ENCODE measurements around the gene PADI4. TPM values are rescaled to one million over a fixed set of nuclear protein-coding genes. Genes with fewer than 3 reads are reported as not detected.

PADI4 gene
- total RNA-seq, 1 donor from 2014 or later = 3.8 TPM

DNA sequence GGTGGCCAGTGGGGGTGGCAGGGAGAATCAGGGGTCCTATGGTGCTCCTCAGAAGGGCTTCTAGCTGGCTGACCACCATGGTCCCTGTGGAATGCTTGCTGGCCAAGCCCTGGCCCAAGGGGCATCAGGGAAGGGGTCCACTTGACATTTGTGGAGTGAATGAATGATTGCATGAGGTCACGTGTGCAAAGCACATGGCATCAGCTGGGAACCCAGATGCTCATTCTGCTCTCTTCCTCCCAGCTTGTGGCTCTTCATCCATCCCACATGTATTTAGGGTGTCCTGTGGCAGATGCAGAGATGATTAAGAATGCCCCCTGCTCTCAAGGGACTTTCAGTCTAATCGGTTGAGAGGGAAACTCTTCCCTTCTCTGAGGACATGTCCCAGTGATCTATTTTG is 27.1 kb upstream of the PADI4 start:
- intact Hi-C loops (cut with DNase I) = no loop called here
- ATAC-seq (no peak), DNase-seq (ENCODE audit: low spot score) (no peak)

DNA sequence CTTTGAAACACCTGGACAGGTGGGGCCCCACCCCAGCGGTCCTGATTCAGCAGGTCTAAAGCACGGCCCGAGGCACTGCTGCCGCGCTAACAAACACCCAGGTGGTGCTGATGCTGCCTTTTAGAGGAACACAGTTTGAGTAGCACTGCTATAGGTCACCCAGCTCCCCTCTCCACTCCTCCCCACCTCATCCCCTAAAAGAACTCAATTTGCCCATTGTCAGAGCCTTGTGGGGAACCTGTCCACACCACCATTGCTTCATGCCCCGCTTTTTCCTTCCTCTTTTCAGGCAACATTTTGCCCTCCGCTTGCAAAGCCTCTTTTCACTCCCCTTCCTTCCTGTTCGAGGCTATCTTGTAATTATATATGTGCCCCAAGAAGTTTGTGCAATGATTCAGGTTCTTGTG is 26.2 kb upstream of the PADI4 start:
- ATAC-seq = no peak
- no peak for DNase-seq (ENCODE audit: low spot score)
- intact Hi-C loops (cut with DNase I) = no loop called here

DNA sequence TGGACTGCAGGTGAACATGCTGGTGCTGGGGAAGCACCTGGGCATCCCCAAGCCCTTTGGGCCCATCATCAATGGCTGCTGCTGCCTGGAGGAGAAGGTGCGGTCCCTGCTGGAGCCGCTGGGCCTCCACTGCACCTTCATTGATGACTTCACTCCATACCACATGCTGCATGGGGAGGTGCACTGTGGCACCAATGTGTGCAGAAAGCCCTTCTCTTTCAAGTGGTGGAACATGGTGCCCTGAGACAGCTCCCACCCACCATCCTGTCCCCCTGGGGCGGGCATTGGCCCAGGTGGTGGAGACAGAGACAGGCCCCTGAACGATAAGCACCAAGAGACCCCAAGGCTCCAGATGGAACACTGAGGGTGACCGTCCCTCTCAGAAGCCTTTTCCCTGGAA is 25.2 kb upstream of the PADI4 start:
- DNase-seq (ENCODE audit: low spot score) (no peak), ATAC-seq (no peak)
- intact Hi-C loops (cut with DNase I) = no loop called here

DNA sequence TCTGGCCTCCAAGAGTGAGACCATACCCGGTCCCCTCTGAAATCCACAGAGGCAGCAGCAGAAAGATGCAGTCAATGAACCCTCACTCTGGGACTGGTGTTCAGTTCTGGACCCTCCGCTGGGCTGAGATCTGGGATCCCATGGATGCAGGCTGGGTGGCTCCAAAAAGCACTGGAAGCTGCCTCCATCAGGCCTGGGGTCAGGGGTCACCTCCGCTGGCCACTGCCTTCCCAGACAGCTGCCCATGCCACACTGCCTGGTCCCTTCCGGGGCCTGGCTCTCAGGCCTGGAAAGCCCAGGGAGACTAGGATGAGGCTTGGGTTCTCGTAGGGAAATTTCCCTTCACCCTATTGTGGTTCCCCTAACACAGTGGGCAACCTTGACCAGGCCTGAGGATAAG is 21.4 kb upstream of the PADI4 start:
- DNase-seq (ENCODE audit: low spot score) = no peak
- intact Hi-C loops (cut with DNase I) = no loop called here
- ATAC-seq = no peak

DNA sequence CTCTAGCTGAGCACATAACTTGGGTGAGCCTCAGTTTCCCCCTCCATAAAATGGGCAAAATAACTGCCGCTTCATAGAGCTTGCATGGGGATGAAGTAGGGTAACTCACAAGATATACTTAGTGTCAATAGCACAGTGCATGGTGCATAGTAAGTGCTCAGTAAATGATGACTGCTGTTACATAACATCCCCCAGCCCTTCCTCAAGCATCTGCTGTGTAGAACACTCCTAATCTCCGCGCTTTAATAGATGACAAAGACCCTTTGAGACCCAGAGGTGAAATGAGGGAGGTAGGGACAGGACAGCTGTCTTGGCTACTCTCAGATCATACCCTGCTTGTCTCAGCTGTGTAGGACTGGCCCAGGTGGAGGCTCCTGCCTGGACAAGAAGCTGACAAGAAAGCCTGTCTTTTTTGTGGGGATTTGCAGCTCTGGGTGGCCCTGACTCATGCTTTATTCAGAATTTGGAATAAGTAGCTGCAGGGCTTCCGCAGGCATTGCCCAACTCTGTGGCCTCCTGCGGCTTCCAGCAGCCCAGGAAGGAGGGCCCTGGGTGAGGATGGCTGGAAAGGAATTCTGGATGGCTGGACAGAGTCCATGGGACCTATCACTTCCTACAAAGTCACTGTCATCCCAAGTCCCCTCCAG is 20.7 kb upstream of the PADI4 start:
- DNase-seq (ENCODE audit: low spot score) (no peak), ATAC-seq (no peak)
- intact Hi-C loops (cut with DNase I) = no loop called here

DNA sequence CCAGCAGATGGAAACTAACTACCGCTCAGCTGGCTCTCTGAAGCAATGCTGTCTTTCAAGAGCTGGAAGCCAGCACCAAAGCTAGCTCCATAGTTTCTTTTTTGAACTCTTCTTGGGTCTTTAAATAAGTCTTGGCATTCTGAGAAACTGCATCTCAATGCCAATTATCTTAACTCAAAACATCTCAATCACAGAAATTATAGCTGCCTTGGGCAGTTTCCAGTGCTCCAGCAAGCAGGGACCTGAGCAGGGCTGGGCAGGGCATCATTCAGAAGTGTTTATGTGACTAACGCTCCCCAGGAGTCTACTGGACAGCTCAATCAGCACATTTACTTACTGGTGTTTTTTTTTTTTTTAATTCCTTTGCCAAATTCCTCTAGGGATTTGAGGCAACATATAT is 18.3 kb upstream of the PADI4 start:
- DNase-seq (ENCODE audit: low spot score) (no peak), ATAC-seq (no peak)
- intact Hi-C loops (cut with DNase I) = no loop called here

DNA sequence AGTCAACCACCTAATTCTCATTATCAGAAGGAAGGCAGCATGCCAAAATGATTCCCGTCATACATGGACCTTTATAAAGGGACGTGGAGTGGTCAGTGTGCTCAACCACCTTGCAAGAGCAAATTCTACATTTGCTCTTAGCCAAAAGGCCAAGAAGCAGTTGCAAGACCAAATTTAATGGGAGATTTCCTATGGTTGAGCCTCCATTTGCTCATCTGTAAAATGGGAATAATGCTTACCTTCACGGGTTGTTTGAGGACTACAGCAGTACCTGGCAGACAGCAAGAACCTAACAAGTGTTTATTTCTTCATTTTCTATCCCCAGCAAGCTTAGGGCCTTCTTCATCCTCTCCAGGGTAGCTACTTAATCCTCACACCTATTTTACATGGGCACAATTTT is 17.4 kb upstream of the PADI4 start:
- intact Hi-C loops (cut with DNase I) = no loop called here
- no peak for ATAC-seq
- DNase-seq (ENCODE audit: low spot score) = no peak

DNA sequence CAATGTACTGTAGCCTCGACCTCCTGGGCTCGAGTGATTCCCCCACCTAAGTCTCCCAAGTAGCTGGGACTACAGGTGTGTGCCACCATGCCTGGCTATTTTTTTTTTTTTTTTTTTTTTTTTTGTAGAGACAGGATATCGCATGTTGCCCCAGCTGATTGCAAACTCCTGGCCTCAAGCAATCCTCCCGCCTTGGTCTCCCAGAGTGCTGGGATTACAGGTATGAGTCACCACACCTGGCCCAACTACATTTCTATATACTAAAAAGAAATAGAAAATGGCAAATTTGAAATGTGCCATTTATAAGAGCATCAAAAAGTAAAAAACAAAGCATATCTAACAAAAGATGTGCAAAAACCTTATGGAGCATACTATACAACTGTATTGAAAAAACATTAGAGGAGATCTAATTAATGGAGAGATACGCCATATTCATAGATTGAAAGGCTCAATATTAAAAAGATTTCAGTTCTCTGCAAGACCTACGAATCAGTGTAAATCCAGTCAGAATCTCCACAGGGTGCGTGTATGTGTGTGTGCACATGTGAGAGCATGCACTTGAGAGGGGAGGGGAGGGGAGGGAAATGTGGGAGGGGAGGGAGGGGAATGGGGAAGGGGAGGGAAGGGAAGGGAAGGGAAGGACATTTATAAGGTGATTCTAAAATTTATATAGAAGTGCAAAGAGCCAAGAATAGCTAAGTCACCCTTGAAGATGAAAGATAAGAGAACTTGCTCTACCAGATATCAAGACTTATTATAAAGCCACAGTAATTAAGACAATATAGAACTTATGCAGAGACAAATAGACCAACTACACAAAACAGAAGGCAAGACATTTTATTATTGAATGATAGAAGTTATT is 15.5 kb upstream of the PADI4 start:
- ATAC-seq (no peak), DNase-seq (ENCODE audit: low spot score) (no peak)
- intact Hi-C loops (cut with DNase I) = no loop called here

DNA sequence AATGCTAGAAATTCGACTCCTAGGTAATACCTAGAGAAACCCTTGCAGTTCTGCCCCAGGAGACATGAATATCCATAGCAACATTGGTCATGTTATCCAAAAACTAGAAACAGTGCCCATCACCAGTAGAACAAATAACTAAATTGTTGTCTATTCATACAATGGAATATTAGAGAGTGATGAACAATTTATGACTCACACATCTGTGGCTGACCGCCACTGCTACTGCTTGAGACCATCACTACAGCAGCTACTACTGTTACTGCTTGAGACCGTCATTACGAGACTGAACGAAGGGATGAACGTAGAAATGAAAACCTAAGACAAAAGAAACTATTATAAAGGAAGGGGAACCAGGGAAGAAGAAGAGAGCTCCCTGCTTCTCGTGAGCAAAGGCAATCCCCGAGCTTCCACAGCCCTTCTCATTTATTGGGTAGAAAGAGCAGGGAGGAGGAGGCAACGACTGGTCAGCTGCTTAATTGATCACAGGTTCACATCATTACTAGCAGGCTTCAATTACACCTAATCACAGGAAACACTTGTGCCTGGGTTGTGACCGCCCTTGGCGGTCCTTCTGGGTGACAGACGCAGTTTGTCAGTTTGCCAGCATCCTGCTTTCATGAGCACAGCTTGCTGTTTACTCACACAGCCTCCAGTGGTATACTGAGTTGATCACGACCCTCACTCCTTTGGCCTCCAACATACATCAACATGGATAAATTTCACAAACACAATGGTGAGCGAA is 14.1 kb upstream of the PADI4 start:
- DNase-seq (ENCODE audit: low spot score) (no peak), ATAC-seq (no peak)
- intact Hi-C loops (cut with DNase I) = no loop called here

DNA sequence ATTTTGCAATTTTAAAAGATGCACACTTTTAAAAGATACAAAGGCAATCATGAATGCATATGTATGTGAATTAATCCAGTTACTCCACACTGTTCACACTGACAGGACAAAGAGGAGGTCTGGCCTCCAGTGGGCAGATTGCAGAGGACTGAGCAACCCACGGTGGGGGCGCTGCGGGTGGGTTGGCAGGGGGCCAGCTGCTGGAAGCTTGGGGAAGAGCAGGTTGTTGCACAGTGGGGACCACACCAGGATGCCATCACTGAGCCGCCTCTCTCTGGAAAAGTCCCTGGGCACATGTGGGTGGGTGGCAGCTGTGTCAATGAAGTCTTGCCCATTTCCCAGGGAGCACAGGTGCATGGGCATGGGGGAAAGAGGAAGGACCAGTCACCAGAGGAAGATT is 12.7 kb upstream of the PADI4 start:
- ATAC-seq = no peak

DNA sequence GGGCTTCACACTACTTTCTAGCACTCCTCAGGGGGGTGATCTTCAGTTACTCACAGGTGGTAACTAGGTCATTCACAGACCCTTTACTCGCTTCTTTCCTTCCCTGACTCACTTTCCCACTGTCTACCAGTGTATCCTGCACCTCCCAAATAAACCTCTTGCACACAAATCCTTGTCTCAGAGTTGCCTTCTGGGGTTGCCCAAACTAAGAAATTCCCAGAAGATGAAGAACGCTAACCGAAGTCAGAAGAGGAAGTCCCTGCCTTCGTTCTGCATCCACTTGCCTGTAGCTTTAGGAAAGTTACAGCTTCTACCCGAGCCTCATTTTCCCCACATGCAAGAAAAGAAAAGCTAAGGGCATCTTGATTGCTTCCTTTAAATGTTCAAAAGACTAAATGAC is 11.9 kb upstream of the PADI4 start:
- ATAC-seq (no peak), DNase-seq (ENCODE audit: low spot score) (no peak)
- intact Hi-C loops (cut with DNase I) = no loop called here

More for the DNA sequence above, 12.7 kb upstream of the PADI4 start:
- intact Hi-C loops (cut with DNase I) = no loop called here
- DNase-seq (ENCODE audit: low spot score) = no peak

DNA sequence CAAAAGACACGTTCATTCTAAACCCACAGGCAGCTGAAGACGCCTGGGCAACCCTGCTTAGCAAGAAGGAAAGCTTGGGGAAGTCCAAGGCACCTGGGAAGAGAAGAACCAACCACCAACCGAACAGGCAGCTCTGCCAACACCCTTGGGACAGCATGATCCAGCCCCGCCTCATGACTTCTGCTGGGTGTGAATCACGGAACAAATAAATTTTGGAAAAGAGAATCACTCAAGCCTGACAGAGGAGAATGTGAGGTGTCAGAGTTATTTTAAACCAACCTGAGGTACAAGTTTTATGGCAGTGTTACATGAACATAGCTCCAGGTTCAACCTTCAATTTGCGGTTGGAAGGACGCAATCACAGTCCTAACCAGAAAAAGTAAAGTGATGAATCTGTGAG is 10.0 kb upstream of the PADI4 start:
- DNase-seq (ENCODE audit: low spot score) = no peak
- intact Hi-C loops (cut with DNase I) = no loop called here
- no peak for ATAC-seq

DNA sequence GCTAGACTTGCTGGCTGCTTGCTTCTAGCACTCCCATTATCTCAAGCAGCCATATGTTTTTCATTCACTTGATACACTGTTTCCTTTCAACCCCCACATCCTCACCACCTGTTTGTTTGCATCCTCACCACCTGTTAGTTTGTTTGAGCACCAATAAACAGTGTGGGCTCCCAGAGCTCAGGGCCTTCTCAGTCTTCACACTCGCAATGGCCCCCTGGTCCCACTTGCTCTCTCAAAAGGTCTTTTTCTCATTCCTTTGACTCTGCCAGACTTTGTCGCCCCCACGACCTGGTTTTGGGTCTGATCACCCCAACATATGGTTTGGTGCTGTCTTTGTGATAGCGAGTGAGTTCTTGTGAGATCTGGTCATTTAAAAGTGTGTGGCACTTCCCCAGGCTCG is 6.2 kb upstream of the PADI4 start:
- DNase-seq (ENCODE audit: low spot score) (no peak), ATAC-seq (no peak)
- intact Hi-C loops (cut with DNase I) = no loop called here

DNA sequence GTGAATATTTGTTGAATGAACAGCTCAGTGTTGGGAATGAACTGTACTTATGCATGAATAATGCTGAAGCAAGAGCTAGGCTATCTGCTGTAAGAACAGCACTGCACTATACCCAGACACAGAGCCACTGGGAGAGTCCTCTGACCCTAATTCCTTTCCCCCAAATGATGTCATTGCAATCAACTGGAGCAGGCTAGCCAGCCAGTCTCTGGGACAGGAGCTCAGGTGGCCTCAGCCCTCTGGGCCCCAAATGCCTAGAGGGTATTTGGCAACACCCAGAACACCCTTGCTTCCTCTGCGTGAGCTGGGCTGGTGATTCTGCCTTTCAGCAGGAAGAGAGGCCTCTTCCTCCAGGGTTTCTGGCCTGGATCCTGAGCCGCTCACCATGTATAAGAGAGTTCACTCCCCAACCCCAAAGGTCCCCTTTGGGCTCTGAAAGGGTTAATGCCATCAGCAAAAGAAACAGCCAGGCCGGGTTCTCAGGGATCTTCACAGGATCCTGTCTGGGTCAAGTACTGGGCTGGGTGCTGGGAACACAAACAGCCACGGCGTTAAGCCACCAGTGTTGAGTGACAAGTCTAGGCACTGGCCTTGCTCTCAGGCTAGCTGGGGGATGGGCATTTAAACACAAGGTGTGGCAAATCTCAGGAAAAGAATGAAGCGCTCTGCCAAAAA is 3.7 kb upstream of the PADI4 start:
- ATAC-seq (no peak), DNase-seq (ENCODE audit: low spot score) (no peak)
- intact Hi-C loops (cut with DNase I) = no loop called here

DNA sequence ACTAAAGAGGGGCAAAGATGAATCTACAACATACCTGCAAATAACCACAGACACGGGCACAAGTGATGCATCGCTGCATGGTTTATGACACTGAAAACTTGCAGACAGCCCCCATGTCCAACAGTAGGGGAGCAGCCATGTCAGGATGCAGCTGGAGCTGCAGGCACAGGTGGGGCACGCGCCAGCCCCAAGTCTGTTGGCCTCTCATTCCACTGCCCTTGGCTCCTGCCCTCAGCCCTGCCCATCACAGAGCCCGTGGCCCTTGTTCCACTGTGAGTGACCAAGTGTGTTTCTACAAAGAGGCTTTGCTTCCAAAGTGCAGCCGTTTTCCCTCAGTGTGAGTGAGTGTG is 3.2 kb upstream of the PADI4 start:
- DNase-seq (ENCODE audit: low spot score) = no peak
- intact Hi-C loops (cut with DNase I) = no loop called here

DNA sequence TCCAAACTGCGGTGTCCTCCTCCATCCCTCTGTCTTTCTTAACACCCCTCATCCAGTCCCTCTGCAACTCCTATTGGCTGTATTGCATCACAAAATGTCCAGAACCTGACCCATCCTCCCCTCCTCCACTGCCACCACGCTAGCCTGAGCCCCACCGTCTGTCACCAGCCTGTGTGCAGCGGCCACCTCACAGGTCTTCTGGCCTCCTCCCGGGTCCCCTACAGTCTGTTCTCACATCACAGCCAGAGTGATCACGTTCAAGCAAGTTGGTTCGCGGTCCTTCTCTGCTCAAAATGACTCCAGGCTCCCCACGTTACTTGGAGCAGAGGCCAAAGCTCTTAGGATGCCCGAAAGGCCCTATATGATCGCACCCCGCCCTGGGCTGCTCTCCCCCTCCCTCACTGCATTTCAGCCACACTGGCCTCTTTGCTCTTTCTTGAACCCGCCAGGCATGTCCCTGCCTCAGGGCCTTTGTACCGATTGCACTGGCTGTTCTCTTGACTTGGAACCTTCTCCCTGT is 2.4 kb upstream of the PADI4 start:
- no peak for DNase-seq (ENCODE audit: low spot score)
- intact Hi-C loops (cut with DNase I) = no loop called here
- ATAC-seq = no peak

More for the DNA sequence above, 3.2 kb upstream of the PADI4 start:
- no peak for ATAC-seq

DNA sequence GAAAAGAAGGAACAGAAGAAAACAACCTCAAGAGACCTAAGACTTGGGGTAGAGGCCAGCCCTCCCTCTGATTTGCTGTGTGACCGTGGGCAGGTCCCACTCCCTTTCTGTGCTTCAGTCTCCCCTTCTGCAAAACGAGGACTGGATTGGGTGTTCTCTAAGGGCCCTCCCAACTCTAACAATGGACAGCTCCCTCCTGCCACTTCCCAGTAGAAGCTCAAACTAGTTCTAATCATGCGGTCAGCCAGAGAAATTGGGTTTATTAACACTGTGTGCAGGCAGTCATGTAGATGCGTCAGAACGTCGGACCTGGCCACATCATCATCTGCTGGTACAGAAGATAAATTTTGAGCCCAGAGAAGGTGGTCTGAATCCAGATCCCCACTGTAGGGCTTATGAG is 1.6 kb upstream of the PADI4 start:
- ATAC-seq (no peak), DNase-seq (ENCODE audit: low spot score) (no peak)

DNA sequence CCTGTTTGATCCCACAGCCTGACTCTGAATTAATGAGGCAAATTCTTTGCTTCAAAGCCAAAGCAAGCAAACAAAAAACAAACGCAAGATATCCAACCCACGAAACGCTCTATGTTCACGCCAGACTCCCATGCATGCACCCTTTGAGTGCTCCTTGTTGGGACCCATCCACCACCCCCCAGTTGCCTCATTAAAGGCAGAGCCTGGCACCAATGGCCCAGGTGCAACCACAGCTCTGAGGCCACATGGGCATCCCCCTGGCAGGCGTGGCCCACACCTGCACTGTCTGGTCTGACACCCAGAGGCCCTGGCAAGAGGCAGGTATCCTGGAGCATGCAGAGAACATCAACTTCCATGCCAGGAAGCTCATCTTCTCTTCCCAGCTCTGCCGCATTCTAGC is 1.1 kb upstream of the PADI4 start:
- intact Hi-C loops (cut with DNase I) = no loop called here
- ATAC-seq (no peak), DNase-seq (ENCODE audit: low spot score) (no peak)

More for the DNA sequence above, 1.6 kb upstream of the PADI4 start:
- intact Hi-C loops (cut with DNase I) = no loop called here

DNA sequence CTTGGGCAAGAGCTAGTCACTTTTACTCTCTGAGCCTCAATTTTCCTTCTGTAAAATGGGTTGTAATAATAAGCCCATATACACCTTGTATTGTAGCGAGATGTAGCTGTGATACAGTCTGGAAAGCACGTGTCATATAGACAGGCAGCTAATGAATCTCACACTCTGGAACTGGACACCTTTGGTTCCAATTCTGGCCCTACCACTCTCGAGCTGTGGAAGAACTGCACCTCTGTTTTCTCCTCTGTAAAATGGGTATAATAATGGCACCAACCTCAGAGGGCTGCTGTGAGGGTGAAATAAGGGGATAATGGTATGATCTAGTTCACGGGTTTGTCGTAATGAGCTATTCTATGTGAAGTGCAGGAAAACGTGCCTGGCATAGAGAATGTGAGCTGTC is 668 bp upstream of the PADI4 start:
- intact Hi-C loops (cut with DNase I) = no loop called here
- ATAC-seq (no peak), DNase-seq (ENCODE audit: low spot score) (no peak)

Measured in sciatic nerve (tissue), 2 donors.